ENCODE measurements around the gene RLF.
A peak's percentile ranks its signal among the peaks of the same experiment; 100 is the strongest.

- TF ChIP-seq GABPA (IDR thresholded peaks at IDR 0.05 in 1 of 2, conservative IDR thresholded peaks at IDR 0.05 in 1 of 2) (no peak), CTCF (IDR thresholded peaks at IDR 0.05; ENCODE audit: low read depth, low read length, missing input control) (no peak), SP1 (IDR thresholded peaks at IDR 0.05) (no peak), RAD21 (IDR thresholded peaks at IDR 0.05) (peak in 1 of 2 donors; percentile 5), JUND (IDR thresholded peaks at IDR 0.05) (no peak), MAX (IDR thresholded peaks at IDR 0.05) (no peak), ATF3 (IDR thresholded peaks at IDR 0.05) (no peak), RXRA (IDR thresholded peaks at IDR 0.05) (no peak), FOXA1 (IDR thresholded peaks at IDR 0.05) (no peak)
Observed at GRCh38 chr1:40161888-40162397, 756 bp downstream of the RLF start.

Data from liver (tissue), 3 donors.